Melanocyte of skin (primary cell): ENCODE measurements around the gene AP2S1. TPM values are rescaled to one million over a fixed set of nuclear protein-coding genes. Genes with fewer than 3 reads are reported as not detected.

Experiments
- small RNA-seq, 2 donors: library from RNA; depleted of rRNA; stranded (forward); fragments of <200 nt; gene quantifications; one replicate each; pipeline ENCODE3, GENCODE V24; 2012
- total RNA-seq, 2 donors: library from RNA; depleted of rRNA; stranded (reverse); fragments of >200 nt; gene quantifications; 2 replicates each; pipeline ENCODE4 v1.2.3, GENCODE V29; 2012

Gene AP2S1
- 100 to 1,000 TPM; 128 to 182 TPM for total RNA-seq

DNA sequence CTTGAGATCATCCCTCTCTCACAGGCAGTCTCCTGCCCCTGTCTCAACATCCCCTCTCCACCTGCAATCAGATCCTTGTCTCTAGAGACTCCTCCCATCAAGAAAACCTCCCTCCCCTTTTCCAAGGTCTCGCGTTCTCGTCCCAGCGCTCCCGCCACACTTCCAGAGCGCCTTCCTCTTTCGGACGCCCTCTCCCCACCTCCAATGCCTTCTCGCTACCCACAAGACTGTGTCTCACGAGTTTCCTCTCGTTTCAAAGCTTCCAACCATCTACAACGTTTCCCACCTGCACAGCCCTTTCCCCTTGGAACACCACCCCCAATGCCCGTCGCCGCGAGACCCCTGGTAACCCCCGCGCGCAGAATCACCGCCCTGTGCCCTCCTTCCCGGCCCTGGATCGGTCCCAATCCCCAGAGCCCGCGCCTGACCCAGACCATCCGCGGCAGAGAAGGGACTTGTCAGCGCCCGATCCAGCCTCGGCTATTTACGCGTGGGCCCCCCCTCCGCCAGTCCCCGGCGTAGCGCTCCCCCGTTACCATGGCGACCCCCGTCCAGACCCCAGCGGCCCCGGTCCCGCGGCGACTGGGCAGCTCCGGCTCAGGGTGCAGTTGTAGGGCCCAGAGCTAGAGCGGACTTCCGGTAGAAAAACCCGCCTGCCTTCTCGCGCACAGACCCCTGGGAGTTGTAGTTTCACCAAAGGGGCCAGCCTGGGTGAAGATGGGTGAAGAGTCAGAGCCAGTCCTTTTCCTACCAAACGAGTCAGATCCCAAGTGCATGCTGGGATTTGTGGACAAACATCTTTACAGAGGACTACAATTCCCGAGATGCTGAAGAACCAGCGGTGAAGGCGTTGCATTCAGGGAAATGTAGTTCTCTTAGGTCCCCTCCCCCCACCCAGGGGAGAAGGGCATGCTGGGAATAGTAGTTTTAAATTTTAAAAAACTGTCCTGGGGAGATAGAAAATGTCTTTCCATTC lies at the start of gene AP2S1:
Gene AP2S1 (minus strand): TSS at position 619 of the 976 bp plus-strand sequence. CDS start 80 bp downstream, at position 539.

DNA sequence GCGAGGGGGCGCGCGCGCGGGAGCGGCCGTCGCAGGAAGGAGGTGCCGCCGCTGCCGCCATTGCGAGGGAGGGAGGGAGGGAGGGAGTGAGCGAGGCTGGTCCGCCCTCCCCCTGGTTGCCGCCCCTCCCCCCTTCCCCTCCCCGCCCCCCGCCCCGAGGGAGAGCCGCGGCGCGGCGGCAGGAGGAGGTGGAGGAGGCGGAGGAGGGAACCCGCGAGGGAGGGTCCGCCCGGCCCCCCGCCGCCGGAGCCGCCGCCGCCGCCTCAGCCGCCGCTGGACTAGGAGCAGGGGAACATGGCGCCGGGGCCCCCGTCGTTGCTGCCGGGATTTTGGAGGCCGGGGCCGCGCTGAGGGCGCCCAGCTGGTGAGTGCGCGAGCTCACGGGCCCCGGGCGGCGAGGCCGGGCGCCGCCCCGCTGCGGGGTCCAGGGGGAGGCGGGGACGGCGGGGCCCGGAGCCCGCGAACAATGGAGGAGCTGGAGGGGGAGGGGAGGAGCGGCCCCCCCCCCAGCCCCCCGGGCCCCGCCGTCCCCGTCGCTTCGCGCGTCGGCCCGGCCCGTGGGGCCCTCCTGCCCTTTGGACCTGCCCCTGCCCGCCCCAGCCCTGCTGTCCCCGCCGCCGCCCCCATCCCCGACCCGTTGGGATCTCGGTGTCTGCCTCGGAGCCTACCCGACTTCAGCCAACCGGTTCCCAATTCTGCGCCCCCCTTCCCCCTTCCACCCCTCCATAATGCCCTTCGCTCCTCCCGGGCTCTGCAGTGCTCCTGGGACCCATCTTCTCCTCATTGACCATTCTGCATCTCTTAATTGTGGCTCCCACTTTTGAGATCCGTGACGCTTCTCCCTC lies 10.4 kb upstream of the AP2S1 start, which contains the start of gene ARHGAP35:
Gene ARHGAP35 (plus strand): TSS at position 152 of the 845 bp plus-strand sequence. CDS start 57,679 bp downstream, outside the sequence.

DNA sequence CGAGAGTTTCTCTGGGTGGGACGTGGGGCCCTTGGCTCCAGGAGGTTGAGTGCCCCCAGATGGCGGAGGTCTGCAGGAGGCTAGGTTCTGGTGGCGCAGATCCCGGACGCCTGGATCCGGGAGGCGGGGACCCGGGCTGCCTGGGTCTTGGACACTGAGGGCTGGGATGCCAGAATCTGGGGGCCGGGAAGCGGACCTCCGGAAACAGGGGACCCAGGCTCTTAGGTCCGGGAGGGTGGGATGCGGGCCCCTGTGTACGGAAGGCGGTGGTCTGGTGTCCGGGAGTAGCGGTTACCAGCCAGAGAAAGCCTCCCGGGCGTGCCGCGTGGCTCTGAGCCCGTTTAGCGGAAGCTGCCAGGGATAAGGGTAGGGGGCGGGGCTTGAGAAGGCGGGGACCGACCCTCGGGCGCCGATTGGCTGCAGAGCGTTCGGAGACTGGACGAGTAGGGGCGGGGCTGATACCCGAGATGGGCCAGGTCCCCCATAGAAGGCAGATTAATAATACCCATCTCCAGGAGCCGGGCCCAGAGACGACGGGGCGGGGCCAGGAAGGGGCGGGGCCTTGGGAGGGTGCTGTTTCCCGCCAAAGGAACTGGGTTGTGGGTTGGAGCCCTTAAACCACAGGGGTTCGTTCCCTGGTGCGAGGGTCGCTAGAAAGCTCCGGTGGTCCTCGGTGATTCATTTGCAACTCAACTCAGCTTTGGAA lies 62.2 kb downstream of the AP2S1 start, which contains the start of gene SLC1A5:
Gene SLC1A5 (minus strand): TSS at position 333 of the 706 bp plus-strand sequence. CDS start 629 bp downstream, outside the sequence.

Small RNAs within 50 kb of the gene (small RNA-seq; reads per million reads assigned to genes)
- gene AC008622.3: 0 reads per million in 2 donors
- 0 reads per million in 2 donors for gene HNRNPMP2

Other genes with a start within 250 kb of the AP2S1 start
- 100 to 1,000 TPM; 131 to 144 TPM for gene CALM3, start 249.5 kb downstream of the AP2S1 start, total RNA-seq
- gene PTGIR, start 225.8 kb downstream of the AP2S1 start, total RNA-seq: not detected
- gene GNG8, start 214.6 kb downstream of the AP2S1 start, total RNA-seq: not detected
- gene DACT3, start 189.7 kb downstream of the AP2S1 start, total RNA-seq: under 1 TPM; 0.33 to 0.34 TPM
- 1 to 10 TPM; 4.1 to 9.7 TPM for gene PRKD2, start 133.7 kb downstream of the AP2S1 start, total RNA-seq
- gene FKRP, start 104.8 kb downstream of the AP2S1 start, total RNA-seq: 10 to 100 TPM; 12.3 to 15.5 TPM
- 10 to 100 TPM; 80.6 to 90.9 TPM for gene STRN4, start 104.4 kb downstream of the AP2S1 start, total RNA-seq
- 10 to 100 TPM; 14.1 to 53.6 TPM for gene SLC1A5, start 62.3 kb downstream of the AP2S1 start, total RNA-seq
- 10 to 100 TPM; 25.0 to 27.9 TPM for gene ARHGAP35, start 10.2 kb upstream of the AP2S1 start, total RNA-seq
- under 1 TPM; 0.34 to 0.67 TPM for gene NPAS1, start 169.0 kb upstream of the AP2S1 start, total RNA-seq
- gene TMEM160, start 197.8 kb upstream of the AP2S1 start, total RNA-seq: 10 to 100 TPM; 31.0 to 35.3 TPM